NCI-H345 treated with DMSO at 0.1 percent for 48 hours (cell line): ENCODE results near the gene NOL12.
A peak's percentile ranks its signal among the peaks of the same experiment; 100 is the strongest.

Experiments
- DNase-seq: peaks from one replicate; lab custom pipeline; 2025; ENCODE audit not compliant: unreplicated experiment; lab: John Stamatoyannopoulos, UW

The NOL12 gene

DNA sequence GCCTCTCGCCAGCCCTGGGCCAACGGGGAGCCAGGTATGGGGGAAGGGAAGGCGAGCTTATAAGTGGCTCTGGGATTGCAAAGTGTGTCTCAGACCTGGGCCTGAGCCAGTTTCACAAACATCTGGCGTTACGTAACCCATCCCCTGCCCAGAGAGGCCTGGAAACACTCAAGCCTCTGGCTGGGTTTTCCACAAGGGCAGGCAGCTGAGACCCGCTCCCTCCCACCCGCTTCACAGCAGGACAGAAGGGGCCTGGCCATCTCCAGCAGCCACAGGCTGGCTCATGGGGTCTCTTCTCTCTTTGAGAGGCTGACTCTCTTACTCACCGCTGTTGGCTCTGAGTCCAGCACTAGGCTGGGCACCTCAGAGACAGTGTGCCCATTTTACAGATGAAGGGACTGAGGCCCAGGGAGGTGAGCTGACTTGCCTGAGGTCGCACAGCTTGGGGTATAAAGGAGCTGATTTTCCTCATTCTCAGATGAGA, 55.2 kb downstream of the NOL12 start:
- DNase-seq = peak; percentile 18

DNA sequence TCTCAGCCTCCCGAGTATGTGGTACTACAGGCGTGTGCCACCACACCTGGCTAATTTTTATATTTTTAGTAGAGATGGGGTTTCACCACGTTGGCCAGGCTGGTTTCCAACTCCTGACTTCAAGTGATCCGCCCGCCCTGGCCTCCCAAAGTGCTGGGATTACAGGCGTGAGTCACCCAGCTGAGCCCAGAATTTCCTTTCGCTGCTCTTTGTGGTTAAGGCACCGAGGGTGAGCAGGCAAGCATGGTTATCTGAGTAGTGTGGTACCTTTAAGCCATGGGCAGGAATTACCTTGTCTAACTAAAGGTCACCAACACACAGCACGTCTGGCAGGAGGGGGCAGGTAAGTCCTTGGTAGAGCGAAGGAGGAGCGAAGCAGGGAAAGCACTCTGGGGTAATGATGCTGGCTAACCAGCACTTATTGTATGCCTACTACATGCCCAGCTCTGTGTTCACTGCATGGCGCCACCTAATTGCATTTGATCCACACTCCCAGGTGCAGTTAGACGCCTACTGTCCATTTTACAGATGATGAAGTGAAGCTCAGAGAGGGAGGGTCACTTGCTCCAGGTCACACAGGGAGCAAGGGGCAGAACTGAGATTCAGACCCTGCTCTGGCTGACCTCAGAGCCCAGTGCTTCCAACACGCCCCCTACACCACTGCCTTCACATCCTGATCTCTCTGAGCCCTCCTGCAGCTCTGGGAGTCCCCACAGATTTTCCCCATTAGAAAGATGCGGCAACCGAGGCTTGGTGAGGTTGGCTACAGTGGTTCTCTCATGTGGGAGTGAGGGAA, 56.4 kb downstream of the NOL12 start:
- no peak for DNase-seq
